Adrenal gland (tissue), 12 donors: Measurements from ENCODE around the gene PIGN. TPM values are rescaled to one million over a fixed set of nuclear protein-coding genes. Genes with fewer than 3 reads are reported as not detected.
A peak's percentile ranks its signal among the peaks of the same experiment; 100 is the strongest.

Experiments used
- DNase-seq, 7 donors: peaks; one replicate each; pipeline ENCODE4 v3.0.0-alpha.2; 2019 to 2020
- H3K27ac ChIP-seq, 5 donors: fragments of 200-600 bp; sonication (generic) in 4 of 5; 1 replicate in 3 of 5; 2 replicates in 2 of 5; pipeline versions ENCODE4 v1.5.1 to v1.8.0; 2016 to 2020; ENCODE audit warnings: mild to moderate bottlenecking in 1 of 5
- H3K27me3 ChIP-seq: fragments of 200-600 bp; 2 replicates; pipeline ENCODE4 v1.8.0; 2021
- H3K36me3 ChIP-seq, 2 donors: fragments of 200-600 bp; replicated peaks in 1 of 2; 1 replicate in 1 of 2; 2 replicates in 1 of 2; pipeline versions ENCODE4 v1.5.1 to v1.8.0; 2018 to 2022
- H3K4me1 ChIP-seq, 2 donors: fragments of 200-600 bp; replicated peaks in 1 of 2; 1 replicate in 1 of 2; 2 replicates in 1 of 2; pipeline versions ENCODE4 v1.5.1 to v1.8.0; 2018 to 2021
- H3K4me3 ChIP-seq, 4 donors: fragments of 200-600 bp; sonication (generic) in 3 of 4; one replicate each; pipeline ENCODE4 v1.5.1; 2016 to 2018
- H3K9me3 ChIP-seq, 3 donors: fragments of 200-600 bp; sonication (generic) in 1 of 3; replicated peaks in 1 of 3; 1 replicate in 2 of 3; 2 replicates in 1 of 3; pipeline versions ENCODE4 v1.5.1 to v1.8.0; 2016 to 2021
- CTCF ChIP-seq, 6 experiments: fragments of 450-650 bp in 4 of 6; fragments of 200-600 bp in 2 of 6; sonication (generic) in 1 of 6; IDR thresholded peaks; 1 replicate in 5 of 6; 2 replicates in 1 of 6; pipeline versions ENCODE4 v1.5.1 to v1.8.0; 2016 to 2021; ENCODE audit warnings: antibody characterized with exemption in 6 of 6, mild to moderate bottlenecking in 2 of 6, moderate library complexity in 1 of 6
- POLR2A ChIP-seq, 2 donors: fragments of 450-650 bp; IDR thresholded peaks; one replicate each; pipeline ENCODE4 v1.6.1; 2017; ENCODE audit warnings: antibody characterized with exemption in 2 of 2, mild to moderate bottlenecking in 2 of 2, moderate library complexity in 1 of 2
- WGBS, 4 donors: extraction: QIAGEN DNeasy Blood & Tissue Kit in 2 of 4; methylation state at CpG; one replicate each; pipeline versions ENCODE4 v1.1.5 to v1.1.7; 2013 to 2017; 5-methylcytosine and 5-hydroxymethylcytosine counted together
- intact Hi-C, 2 donors: fragments of 100-400 bp; cut with DNase I; formaldehyde crosslinking; loops; one replicate each; pipeline versions ENCODE4 v1.14.1 to v1.15.0; 2022 to 2023
- polyA plus RNA-seq, 3 donors: library from polyadenylated mRNA; stranded (reverse); fragments of 200-250 nt in 2 of 3; fragments of 350-450 nt in 1 of 3; fragmentation: Illumina TruSeq in 1 of 3; extraction: RNeasy Lipid Tissue Mini Kit (QIAGEN cat#74804) in 1 of 3; gene quantifications; one replicate each; pipeline ENCODE4 v1.2.3, GENCODE V29; 2013 to 2014
- total RNA-seq, 9 donors: library from RNA; depleted of rRNA in 4 of 9; stranded (reverse); fragments of >200 nt in 4 of 9; fragments of 120-200 nt in 1 of 9; fragmentation: NEBNext Ultra II Directional in 1 of 9; extraction: Animal tissue kit (Norgen Biotek cat#: 25700) in 1 of 9; gene quantifications; one replicate each; pipeline versions ENCODE4 v1.1.0 to v1.2.4, GENCODE V29; 2013 to 2023
- donor health status: healthy with polysubstance abuse.
- donor health status: Bipolar disorder and iron deficiency.
- donor health status: DM: yes; HTN: yes; CAD: no.
- donor health status: DM: no; HTN: no; CAD: no.
- donor health status: DM: no; HTN: no; CAD: no.
- donor health status: DM: yes; HTN: yes; CAD: no.

Gene PIGN
- total and polyA plus RNA-seq, 12 donors, result 4.4 to 50.5 (median 21.7) TPM

- Histone ChIP-seq H3K9me3 (no peaks in the 10 kb centered on the region), H3K4me1 (peaks cover 0 to 10% of the 10 kb centered on the region in 2 donors), H3K4me3 (no peak overlapping the region), H3K36me3 (no peaks in the 10 kb centered on the region), H3K27ac (no peak overlapping the region), H3K27me3 (no peaks in the 10 kb centered on the region)
- no peak for DNase-seq
- TF ChIP-seq POLR2A (IDR thresholded peaks at IDR 0.05), result no peak
- no peak for TF ChIP-seq CTCF (IDR thresholded peaks at IDR 0.05)
- 94 to 98% (median 96%) methylated on average over 4 of the region's 4 CpGs for WGBS, 4 donors
- intact Hi-C loops, result no loop called here
Observed at GRCh38 chr18:62206593-62206992, 19.7 kb upstream of the PIGN start.

- H3K27ac ChIP-seq, result no peak overlapping the region
- intact Hi-C loops, result no loop called here
- H3K4me3 ChIP-seq, result no peak overlapping the region
- WGBS, 4 donors, result 96 to 99% (median 98%) methylated on average over 4 of the region's 4 CpGs
- no peaks in the 10 kb centered on the region for H3K27me3 ChIP-seq
- DNase-seq, result no peak
- H3K9me3 ChIP-seq, result no peaks in the 10 kb centered on the region
- no peaks in the 10 kb centered on the region for H3K36me3 ChIP-seq
- no peak for TF ChIP-seq POLR2A (IDR thresholded peaks at IDR 0.05)
- TF ChIP-seq CTCF (IDR thresholded peaks at IDR 0.05), result no peak
- peaks cover 0 to 10% of the 10 kb centered on the region in 2 donors for H3K4me1 ChIP-seq
Observed at GRCh38 chr18:62205824-62206223, 19.0 kb upstream of the PIGN start.

GRCh38 chr18:62201870-62202269, 15.0 kb upstream of the PIGN start:
- Histone ChIP-seq H3K27me3 (no peaks in the 10 kb centered on the region), H3K36me3 (no peaks in the 10 kb centered on the region), H3K9me3 (no peaks in the 10 kb centered on the region), H3K27ac (no peak overlapping the region), H3K4me1 (peaks cover 4 to 19% of the 10 kb centered on the region in 2 donors), H3K4me3 (no peak overlapping the region)
- intact Hi-C loops, result no loop called here
- TF ChIP-seq CTCF (IDR thresholded peaks at IDR 0.05), result no peak
- TF ChIP-seq POLR2A (IDR thresholded peaks at IDR 0.05), result no peak
- no peak for DNase-seq
- WGBS, 4 donors, result 0 to 94% (median 63%) methylated on average over 1 of the region's 1 CpG

GRCh38 chr18:62200121-62200914, 13.5 kb upstream of the PIGN start:
- TF ChIP-seq POLR2A (IDR thresholded peaks at IDR 0.05) (no peak), CTCF (IDR thresholded peaks at IDR 0.05) (no peak)
- no peaks in the 10 kb centered on the region for H3K9me3 ChIP-seq

More at GRCh38 chr18:62200121-62200914, 13.5 kb upstream of the PIGN start:
- Histone ChIP-seq H3K27me3 (no peaks in the 10 kb centered on the region), H3K27ac (peak overlapping the region in 2 of 5 donors; percentile 13 to 30), H3K36me3 (no peaks in the 10 kb centered on the region), H3K4me3 (no peak overlapping the region), H3K4me1 (peaks cover 4 to 19% of the 10 kb centered on the region in 2 donors)
- intact Hi-C loops, result no loop called here
- no peak for DNase-seq
- 27 to 40% (median 39%) methylated on average over 3 of the region's 3 CpGs for WGBS, 4 donors
